ENCODE results near the gene UBIAD1.

DNA sequence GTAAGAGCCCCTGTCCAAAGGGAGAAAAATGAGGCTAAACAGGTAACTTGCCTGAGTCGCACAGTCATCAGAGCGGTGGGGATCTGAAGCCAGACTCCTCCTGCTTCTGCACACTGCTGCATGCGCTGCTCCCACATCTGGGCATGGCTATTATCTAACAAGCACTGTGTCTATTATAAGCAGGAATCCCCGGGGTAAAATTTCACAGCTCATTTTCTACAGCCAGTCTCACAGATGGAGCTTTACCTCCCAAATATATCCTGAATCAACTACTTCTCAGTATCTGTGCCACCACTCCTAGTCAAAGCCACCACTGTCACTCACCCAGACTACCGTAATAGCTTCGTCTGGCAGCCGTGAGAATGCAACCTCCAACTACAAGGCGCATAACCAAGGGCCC lies 20.5 kb upstream of the UBIAD1 start:
- TF ChIP-seq, protein P1, sequence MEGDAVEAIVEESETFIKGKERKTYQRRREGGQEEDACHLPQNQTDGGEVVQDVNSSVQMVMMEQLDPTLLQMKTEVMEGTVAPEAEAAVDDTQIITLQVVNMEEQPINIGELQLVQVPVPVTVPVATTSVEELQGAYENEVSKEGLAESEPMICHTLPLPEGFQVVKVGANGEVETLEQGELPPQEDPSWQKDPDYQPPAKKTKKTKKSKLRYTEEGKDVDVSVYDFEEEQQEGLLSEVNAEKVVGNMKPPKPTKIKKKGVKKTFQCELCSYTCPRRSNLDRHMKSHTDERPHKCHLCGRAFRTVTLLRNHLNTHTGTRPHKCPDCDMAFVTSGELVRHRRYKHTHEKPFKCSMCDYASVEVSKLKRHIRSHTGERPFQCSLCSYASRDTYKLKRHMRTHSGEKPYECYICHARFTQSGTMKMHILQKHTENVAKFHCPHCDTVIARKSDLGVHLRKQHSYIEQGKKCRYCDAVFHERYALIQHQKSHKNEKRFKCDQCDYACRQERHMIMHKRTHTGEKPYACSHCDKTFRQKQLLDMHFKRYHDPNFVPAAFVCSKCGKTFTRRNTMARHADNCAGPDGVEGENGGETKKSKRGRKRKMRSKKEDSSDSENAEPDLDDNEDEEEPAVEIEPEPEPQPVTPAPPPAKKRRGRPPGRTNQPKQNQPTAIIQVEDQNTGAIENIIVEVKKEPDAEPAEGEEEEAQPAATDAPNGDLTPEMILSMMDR (conservative IDR thresholded peaks at IDR 0.05; ENCODE audit: low read depth, low read length) = no peak
- no peak for TF ChIP-seq EZH2phosphoT487 (IDR thresholded peaks at IDR 0.05; ENCODE audit: borderline replicate concordance, low read length)
